HuH-7.5 (cell line): Measurements from ENCODE around the gene PRKN.

Source experiments
- DNase-seq: peaks from one replicate; pipeline ENCODE4 v3.0.0; 2011; ENCODE audit warnings: low spot score

The PRKN gene

DNA sequence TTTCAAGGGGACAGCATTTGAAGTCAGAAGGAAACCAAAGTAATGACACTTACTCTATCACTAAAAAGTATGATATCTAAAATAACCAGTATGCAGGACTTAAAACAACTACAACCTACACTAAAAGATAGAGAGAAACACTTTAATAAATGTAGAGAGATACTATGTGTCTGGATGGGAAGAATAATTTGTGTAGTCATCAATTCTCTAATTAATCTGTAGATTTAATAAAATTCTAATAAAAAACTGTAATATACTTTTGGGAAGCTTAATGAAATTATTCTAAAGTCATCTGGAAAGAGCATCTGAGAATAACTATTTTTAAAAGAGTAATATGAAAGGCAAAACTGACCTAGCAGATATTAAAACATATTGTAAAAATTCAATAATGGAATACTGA is 52.1 kb downstream of the PRKN start:
- DNase-seq: no peak

DNA sequence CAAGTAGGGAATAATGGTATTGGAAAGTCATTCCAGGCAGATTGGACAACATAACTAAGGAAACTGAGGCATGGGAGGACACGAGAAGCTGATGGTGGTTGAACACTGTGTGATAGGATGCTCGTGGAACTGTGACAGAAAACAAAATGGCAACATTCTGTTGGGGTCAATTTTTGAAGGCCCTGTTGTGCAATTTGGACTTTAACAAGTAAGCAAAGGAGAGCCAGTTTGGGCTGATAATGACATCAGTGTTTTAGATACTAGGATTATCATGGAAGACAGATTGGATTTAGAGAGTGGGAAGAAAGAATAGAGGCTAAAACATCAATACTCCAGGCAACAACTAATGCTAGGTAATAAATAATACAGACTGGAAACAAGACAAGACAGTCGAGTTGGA is 53.1 kb downstream of the PRKN start:
- DNase-seq: no peak

DNA sequence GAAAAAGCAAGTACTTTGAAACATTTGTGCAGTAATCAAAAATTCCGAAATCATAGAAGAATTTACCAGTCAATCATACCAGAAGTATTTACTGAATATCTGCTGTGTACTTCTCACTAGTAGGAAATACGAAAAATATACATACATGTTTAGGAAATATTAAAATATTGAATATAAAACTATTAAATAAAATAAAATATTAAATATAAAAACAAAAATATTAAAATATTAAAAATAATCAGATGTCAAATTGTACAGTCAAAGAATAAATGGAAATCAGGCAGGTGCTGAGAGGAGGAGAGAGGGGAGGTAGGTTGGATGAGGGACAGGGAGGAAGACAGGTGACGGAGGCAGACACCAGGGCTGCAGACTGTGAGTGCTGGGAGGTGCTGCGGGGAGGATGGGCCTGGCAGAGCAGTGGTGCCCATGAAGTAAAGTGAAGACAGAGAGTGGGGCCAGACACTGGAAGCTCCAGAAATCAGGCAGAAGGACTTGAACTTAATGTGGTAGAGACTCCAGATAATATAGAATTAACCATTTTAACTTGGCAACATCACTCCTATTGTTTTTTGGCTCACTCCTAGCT is 55.9 kb downstream of the PRKN start:
- no peak for DNase-seq

DNA sequence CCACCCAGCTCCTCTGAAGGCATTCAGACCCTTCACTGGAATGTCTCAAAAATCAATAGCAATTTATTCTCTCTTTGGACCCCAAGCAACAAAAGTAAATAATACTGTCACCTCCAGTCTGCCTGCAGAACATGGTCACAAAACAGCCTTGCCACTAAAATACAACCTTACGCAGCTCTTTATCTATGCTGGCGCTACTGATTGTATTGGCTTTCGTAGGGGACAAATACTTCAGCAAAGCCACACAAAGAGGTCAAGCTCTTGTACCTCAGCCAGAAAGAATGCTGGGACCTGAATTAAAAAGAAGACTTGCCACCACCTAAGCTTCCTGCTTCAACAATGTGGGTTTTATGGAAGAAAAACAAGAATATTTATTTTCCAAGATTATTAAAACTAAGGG is 57.2 kb downstream of the PRKN start:
- no peak for DNase-seq

DNA sequence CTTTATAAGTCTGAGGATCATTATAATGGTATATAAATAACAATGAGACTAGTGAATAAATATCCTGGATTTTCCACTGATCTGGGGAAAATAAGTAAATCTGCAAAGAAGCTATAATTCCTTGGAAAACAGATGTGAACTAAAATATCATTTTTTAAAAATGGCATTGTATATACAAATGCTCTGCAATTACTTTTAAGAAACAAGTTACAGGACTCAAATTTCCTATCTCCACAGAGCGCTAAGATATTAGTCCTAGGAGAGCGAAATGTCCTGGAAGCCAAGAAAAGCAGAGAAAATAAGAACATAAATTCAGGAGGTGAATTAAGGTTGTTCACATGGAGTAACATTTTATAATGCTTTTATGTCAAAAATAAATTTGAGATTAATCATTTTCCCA is 61.3 kb downstream of the PRKN start:
- no peak for DNase-seq

DNA sequence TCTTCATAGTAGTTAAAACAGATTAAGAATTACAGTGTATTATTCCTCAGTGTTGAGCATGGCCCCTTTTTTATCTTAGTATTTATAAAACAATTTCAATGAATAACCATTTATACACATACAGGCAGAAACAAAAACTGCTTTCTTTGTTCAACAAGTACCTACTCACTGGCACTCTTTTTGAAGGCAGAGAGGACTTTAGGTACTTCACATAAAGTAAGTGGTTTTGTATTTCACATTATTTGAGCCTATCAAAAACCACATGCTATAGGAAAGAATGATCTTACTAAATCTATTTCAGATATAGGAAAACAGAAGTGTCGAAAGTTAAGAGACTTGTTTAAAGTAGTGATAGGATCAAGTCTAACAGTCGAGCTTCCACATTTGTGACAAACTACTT is 73.8 kb downstream of the PRKN start:
- DNase-seq: no peak

DNA sequence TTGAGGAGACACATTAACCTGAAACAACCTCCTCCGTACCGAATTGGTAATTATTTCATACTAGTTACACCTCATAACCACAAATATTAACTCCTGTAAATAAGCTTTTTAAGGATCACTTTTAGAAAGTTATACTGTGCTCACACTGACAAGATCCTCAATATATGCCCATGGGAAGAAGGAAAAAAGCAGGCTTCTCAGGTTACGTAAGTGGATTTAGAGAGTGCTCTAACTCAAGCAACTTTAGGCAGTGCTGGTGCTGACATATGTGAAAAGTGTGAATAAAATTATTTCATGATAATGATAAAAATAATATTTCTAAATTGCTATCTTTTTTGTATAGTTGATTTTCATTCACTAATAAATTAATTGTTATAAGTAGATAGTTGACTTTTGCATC is 76.1 kb downstream of the PRKN start:
- no peak for DNase-seq

DNA sequence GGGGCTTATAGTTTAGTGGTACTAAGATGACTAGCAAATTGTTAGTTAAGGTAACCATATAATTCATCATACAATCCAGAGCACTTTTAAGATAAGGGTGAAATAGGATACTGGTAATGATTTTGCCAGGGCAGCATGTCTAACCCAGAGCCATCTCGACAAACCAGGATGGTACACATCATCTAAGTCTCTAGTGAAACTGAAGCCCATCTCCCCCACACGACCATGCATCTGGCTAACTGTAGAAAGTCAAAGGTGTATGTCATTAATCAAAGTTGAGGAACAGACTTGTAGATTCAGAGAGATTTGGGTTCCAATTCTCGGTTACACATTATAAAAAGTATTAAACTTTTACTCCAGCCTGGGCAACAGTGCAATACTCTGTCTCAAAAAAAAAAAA is 78.3 kb downstream of the PRKN start:
- no peak for DNase-seq

DNA sequence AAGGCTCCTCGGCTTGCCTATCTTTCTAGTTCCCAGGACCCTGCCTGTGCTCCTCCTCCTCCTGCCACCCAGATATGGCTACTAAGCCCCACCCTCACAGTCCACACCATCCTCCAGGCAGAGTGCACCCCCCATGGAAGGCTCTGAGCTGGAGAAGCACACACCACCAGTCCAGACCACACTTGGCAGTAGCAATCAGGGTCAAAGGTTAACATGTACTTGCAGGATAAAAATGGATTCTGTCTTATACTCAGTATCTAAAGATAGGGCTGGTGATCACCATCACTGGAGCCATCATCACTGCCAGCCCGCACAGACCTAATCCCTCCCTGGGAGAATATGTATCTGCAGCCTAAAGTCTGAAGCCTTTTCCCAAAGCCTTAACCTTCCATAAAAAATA is 83.4 kb downstream of the PRKN start:
- no peak for DNase-seq

DNA sequence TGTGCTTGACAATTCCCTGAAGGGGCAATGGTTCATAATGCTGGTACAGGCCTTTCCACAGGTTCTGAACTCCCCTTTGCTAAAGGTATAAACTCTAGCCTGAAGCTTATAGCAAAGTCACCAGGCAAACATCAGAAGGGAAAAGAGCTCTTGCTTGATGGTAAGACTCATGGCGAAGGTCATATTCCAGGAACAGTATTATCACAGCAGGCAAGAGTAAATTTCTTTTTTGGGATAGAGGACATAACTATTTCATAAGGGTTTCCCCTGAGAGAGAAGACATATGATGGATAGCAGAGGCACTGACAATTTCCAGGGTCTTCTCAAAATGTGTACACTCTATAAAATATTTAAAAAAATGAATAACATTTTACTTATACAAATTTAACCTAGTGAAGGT is 86.8 kb downstream of the PRKN start:
- DNase-seq: no peak

DNA sequence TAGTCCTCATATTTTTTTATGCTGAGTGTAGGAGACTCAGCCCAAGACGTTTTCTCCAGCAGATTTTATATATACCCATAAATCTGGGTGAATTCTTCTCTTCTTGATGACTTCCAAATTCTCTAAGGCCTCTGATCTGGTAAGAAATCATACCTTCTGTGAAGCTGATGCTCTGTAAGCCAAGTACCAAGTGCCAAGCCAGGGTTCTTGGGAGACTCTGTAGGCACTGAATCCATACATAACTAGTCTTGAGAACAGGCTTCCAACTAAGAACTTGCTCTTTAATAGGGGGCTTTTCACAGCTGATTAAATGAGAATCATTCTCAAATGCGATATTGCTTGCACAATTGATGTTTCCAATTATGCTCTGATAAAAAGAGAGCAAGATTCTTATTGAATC is 87.6 kb downstream of the PRKN start:
- no peak for DNase-seq

DNA sequence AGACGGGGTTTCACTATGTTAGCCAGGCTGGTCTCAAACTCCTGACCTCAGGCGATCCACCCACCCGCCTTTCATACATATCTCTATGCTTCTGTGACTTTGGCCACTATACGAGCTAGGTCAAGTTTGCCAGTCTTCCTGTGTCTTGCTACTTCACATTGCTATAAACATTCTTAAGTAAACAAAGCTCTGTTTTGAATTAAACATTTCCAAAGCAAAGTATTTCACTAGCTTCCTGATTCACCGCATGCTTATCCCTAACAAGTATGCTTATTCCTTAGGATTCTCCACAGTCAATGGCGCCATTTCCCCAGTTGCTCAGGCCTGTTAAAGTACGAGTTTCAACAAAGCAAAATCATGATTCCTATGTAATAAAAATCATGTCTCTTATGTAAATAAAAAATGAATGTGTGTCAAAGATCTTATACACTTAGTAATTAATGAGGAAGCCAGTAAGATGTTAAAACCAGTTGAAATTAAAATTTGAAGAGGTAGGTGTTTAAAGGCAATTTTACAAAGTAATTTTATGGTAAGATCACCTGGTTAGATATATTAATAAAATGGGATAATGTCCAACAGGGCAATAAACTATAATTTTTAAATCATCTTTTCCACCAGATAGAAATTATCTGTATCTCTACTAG is 88.5 kb downstream of the PRKN start:
- DNase-seq: no peak

DNA sequence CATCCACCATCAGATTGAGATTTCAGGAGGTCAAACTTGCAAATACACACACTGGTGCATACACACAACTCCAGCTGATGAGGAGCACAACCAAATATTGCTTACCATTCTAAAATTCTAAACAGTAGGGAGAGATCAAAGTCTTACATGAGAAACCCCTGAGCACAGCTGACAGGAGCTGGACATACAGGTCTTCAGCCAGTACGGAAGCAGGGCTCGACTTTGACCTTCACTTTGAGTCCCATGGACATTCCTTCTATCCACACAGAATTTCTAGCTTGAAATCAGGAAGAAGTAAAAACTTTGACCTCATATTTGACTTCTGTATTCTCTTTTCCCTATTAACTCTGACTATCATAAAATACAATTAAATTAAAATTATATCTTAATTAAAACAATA is 90.2 kb downstream of the PRKN start:
- no peak for DNase-seq

DNA sequence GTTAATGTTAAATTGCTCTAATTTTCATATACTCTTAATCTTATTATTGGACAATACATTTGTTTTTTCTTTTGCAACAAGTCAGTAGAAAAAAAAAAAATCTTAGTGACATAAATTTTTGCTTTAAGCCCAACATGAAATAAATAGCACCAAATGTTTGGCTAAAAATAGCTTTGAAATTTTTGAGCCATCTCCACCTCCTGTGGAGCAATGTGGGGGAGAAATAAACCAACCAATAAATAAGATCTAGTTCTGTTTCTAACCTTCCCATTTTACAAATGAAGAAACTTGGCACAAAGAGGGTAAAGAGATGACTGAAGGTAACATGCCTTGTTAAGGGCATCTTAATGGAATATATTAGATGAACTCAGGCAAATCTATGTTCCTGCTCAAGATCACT is 91.4 kb downstream of the PRKN start:
- DNase-seq: no peak

DNA sequence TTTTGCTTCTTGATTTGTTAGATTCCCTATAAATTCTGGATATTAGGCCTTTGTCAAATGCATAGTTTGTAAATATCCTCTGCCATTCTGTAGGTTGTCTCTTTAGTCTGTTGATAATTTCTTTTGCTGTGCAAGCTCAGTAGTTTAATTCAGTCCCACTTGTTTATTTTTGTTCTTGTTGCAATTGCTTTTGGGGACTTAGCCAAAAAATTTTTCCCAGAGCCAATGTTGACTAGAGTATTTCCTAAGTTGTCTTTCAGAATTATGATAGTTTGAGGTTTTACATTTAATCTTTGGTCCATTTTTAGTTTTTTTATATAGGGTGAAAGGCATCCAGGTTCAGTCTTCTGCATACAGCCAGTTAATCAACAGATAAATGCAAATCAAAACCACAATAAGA is 96.0 kb downstream of the PRKN start:
- no peak for DNase-seq

DNA sequence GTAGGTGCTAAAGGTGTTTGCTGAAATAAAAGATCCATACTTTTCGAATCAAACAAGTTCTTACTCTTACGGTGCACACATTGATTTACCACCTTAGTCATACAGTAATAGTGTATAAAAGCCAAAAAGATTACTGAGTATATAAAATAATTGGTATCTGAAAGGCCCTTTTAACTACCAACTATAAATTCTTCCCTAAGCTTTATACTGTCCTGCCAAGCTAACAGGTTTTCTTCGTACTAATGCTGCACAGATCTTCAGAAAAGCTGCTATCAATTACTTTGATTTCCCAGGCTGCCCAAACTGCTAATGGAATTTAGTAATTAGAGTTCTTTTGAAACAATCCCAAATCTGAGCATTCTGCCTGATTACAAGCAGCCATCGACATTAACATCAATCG is 97.5 kb downstream of the PRKN start:
- no peak for DNase-seq

DNA sequence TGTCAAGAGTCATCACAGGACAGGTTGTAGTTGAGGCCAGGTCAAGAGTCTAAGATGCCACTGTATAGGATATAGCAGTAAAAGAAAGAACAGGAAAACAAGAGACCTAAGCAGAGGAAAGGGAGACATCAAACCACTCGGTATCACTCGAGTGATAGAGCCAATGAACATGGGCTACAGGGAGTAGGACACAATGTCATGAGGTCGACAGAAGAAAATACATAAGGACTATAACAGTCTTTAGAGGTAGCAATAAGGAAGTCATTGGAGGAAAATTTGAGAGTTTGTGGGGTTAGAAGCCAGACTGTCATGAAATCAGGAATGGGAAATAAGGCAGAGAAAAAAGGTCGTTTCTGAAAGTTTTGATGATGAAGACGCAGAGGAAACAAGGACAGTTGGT is 99.7 kb downstream of the PRKN start:
- no peak for DNase-seq

DNA sequence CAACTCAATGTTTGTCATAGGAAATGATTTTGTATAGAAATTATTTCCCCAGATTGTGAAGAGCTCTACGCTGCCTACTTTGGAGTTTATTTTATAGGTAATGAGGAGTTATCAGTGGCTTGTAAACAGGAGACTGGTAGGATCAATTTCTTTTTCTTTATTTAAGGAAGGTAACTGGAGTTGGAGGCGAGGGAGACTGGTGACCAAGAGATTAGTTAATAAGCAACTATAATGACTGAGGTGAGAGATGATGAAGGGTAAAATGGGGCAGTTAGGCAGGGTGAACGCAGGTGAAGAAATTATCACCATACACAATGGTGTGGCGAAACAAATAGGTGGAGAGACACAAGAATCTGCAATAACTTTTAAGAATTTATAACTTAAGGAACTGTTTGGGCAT is 100.2 kb downstream of the PRKN start:
- no peak for DNase-seq

DNA sequence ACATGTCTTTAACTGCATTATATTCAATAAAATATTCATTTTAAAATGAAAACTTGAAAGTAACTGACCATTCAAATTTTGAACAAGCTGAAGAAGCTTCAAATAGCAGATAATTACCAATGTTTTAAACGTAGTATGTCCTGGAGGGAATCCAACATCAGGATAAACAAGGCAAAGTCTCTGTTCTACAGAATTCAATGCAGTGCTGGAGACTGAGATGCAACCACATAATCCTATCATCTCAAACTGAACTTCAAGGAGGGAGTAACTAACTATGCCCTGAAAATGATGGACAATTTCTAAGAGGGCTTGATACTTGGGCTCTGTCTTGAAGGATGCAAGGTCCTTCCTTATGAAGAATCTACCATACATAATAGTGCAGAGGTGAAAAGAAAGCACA is 100.7 kb downstream of the PRKN start:
- DNase-seq: no peak

DNA sequence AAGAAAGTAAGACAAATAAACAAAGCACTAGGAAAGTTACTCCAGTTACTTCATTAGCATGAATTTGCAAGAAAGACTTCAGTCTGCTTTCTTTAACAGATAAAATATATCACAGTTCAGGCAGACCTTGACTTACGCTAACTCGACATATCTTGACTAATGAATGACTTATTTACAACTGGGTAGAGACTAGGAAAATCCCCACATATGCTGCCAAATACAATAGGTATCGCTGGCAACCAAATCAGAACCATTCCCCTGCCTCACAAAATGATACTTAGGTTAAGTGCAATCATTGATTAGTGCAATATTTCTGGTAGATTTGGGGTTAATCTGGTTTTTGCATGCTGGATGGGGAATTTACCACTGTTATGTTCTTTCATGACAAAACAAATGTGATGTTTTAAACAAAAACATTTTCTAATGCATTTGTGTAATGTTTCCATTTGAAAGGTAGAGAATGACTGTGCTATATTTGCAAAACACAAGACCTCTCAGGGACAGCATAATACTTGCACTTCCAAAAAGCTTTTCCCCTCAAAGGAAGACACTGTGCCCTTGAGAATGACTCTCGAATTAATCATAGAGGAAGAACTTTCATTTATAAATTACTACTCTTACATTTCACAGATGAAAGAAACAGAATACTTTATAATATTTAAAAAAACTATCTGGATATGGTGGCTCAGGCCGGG is 101.6 kb downstream of the PRKN start:
- DNase-seq: no peak

DNA sequence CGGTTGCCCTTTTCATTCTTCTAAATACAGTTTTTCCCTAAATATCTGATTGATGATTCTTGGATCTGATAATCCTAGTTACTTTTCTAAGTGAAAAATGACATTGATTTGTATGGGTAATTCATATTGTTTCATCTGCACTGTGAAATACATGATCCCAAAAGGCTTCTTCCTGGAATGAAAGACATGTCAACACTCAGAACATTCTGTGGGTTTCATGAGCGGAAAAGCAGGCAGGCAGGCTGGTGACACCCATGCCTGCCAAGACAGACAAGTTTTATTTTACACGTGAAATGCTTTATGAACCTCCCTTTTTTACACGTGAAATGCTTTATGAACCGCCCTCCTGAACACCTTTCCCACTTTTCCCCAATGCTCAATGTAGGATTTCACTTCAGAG is 105.0 kb downstream of the PRKN start:
- DNase-seq: no peak

DNA sequence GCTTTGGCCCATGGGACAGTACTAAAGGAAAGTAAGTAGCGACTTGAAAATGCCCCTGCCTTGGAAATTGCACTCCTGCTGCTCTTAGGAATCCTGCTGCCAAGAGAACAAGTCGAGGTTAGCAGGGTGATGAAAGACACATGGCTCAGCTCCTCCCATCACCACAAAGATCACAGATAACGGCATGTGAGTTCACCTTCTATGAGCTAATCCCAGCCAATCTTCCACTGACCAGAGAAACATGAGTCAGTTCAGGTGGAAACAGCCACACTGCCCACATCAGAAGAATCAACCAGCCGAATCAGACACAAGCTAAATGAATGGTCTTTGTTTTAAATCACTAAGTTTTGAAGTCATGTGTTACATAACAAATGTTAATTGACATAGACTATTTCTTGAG is 106.3 kb downstream of the PRKN start:
- peak; percentile 14 for DNase-seq

DNA sequence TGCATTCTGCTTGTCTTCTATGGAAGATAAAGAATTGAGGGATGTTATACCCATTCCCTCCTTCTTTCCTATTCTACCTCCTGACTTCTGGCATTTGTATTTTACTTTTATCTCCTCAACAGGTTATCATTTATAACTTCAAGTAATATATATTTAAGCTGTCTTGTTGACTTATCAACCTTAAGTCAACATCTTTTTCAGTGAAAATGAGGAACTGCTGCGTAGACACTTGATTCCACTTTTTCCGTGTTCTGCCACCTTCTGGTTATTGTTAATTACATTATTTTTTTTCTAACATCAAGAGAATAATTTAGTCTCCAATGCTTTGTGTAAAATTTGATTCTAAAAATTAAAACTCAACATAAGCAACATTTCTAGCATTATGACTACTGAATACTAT is 107.5 kb downstream of the PRKN start:
- no peak for DNase-seq

DNA sequence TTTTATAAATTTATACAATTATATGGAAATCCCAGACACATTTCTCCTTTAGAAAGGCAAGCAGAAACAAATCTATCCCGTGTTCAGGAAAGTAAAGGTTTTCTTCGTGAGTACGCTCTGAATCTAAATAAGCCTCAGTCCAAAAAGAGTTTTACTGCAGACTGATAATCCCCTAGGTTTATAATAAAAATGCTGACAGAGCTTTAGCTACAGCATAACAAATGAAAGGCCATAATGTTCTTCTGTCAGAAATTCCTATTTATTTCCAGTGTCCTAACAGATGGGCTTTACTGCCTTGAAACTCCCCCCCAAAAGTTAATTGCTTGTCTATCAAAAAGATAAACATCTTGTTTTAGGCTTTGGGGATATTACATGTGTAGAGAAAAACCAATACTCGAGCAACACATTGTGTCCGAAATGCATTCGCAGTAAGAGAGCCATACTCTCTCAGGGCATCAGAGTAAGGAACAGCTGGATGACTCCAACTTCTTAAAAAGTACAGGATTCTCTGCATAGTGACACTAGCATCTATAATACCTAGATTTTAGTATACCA is 109.0 kb downstream of the PRKN start:
- DNase-seq: no peak
